22Rv1 (cell line): ENCODE measurements around the gene TRNAU1AP.
"Not testable (repeated sequence)": the region's sequence is repeated elsewhere in the genome, so short reads cannot be mapped to it uniquely, and the experiment has no call there.

Experiments
- CTCF ChIP-seq: fragments of 450-650 bp; IDR thresholded peaks from 2 replicates; pipeline ENCODE4 v1.5.1; 2017; ENCODE audit warnings: mild to moderate bottlenecking
- ZFX ChIP-seq: fragments of 450-650 bp; IDR thresholded peaks from 2 replicates; pipeline ENCODE4 v1.6.1; 2017; ENCODE audit warnings: antibody characterized with exemption, borderline replicate concordance

- not testable (repeated sequence) for TF ChIP-seq CTCF, ZFX
These were observed 30.3 kb upstream of the TRNAU1AP start for GRCh38 chr1:28522537-28522936.
